Measurements from ENCODE around the gene CACNA2D2.

CACNA2D2 gene

GRCh38 chr3:50464569-50464968 lies 38.9 kb downstream of the CACNA2D2 start:
- no peak for DNase-seq (ENCODE audit: low read depth in 2 of 2)

GRCh38 chr3:50459785-50460184 lies 43.6 kb downstream of the CACNA2D2 start:
- no peak for DNase-seq (ENCODE audit: low read depth in 2 of 2)

GRCh38 chr3:50457988-50458387 lies 45.4 kb downstream of the CACNA2D2 start:
- DNase-seq (ENCODE audit: low read depth in 2 of 2) = no peak

GRCh38 chr3:50455161-50456018 lies 48.0 kb downstream of the CACNA2D2 start:
- DNase-seq (ENCODE audit: low read depth in 2 of 2) = no peak

GRCh38 chr3:50454481-50455070 lies 48.9 kb downstream of the CACNA2D2 start:
- DNase-seq (ENCODE audit: low read depth in 2 of 2) = no peak

GRCh38 chr3:50453907-50454306 lies 49.5 kb downstream of the CACNA2D2 start:
- DNase-seq (ENCODE audit: low read depth in 2 of 2) = no peak

- peak; percentile 40 to 54 for DNase-seq (ENCODE audit: low read depth in 2 of 2)
Measured at GRCh38 chr3:50450209-50450921, 53.1 kb downstream of the CACNA2D2 start.

GRCh38 chr3:50448752-50449539 lies 54.5 kb downstream of the CACNA2D2 start:
- no peak for DNase-seq (ENCODE audit: low read depth in 2 of 2)

- DNase-seq (ENCODE audit: low read depth in 2 of 2) = no peak
Measured at GRCh38 chr3:50447290-50447840, 56.1 kb downstream of the CACNA2D2 start.

GRCh38 chr3:50445919-50446318 lies 57.5 kb downstream of the CACNA2D2 start:
- DNase-seq (ENCODE audit: low read depth in 2 of 2) = no peak

- no peak for DNase-seq (ENCODE audit: low read depth in 2 of 2)
Measured at GRCh38 chr3:50444782-50445181, 58.7 kb downstream of the CACNA2D2 start.

- DNase-seq (ENCODE audit: low read depth in 2 of 2) = no peak
Measured at GRCh38 chr3:50444213-50444612, 59.2 kb downstream of the CACNA2D2 start.

- no peak for DNase-seq (ENCODE audit: low read depth in 2 of 2)
Measured at GRCh38 chr3:50442945-50443579, 60.4 kb downstream of the CACNA2D2 start.

- no peak for DNase-seq (ENCODE audit: low read depth in 2 of 2)
Measured at GRCh38 chr3:50441424-50442217, 61.8 kb downstream of the CACNA2D2 start.

GRCh38 chr3:50436114-50436674 lies 67.2 kb downstream of the CACNA2D2 start:
- DNase-seq (ENCODE audit: low read depth in 2 of 2) = peak; percentile 53 to 57

- DNase-seq (ENCODE audit: low read depth in 2 of 2) = no peak
Measured at GRCh38 chr3:50435371-50436113, 67.9 kb downstream of the CACNA2D2 start.

- DNase-seq (ENCODE audit: low read depth in 2 of 2) = no peak
Measured at GRCh38 chr3:50433954-50434353, 69.5 kb downstream of the CACNA2D2 start.

GRCh38 chr3:50430950-50431435 lies 72.4 kb downstream of the CACNA2D2 start:
- DNase-seq (ENCODE audit: low read depth in 2 of 2) = no peak

GRCh38 chr3:50430191-50430590 lies 73.2 kb downstream of the CACNA2D2 start:
- DNase-seq (ENCODE audit: low read depth in 2 of 2) = no peak
